Activated CD8-positive, alpha-beta T cell treated with anti-CD3 and anti-CD28 coated beads, Interleukin-2, amount 10 ng/mL, durations not matched to agents 7 days and 5 days (primary cell): Measurements from ENCODE around the gene ASAP3. TPM values are rescaled to one million over a fixed set of nuclear protein-coding genes. Genes with fewer than 3 reads are reported as not detected.

Experiments used
- ATAC-seq: fragments of 150-1000 bp; cut with Tn5 transposase; one replicate; pipeline ENCODE4 v1.10.0; 2021; ENCODE audit warnings: moderate library complexity
- CTCF ChIA-PET: fragments of 350-600 bp; sonication (Branson Sonifier 250); formaldehyde crosslinking; loops from one replicate; lab custom pipeline; 2021; ENCODE audit warnings: antibody characterized with exemption; lab: Charles Lee
- POLR2A ChIA-PET: fragments of 350-600 bp; sonication (Branson Sonifier 250); formaldehyde crosslinking; loops from one replicate; lab custom pipeline; 2021; ENCODE audit warnings: antibody characterized with exemption; lab: Charles Lee
- DNase-seq: peaks from one replicate; pipeline ENCODE4 v3.0.0-alpha.2; 2020
- H3K27ac Mint-ChIP-seq: one replicate; pipeline ENCODE4 v1.8.0; 2021; ENCODE audit warnings: mild to moderate bottlenecking, mixed read lengths
- H3K27me3 Mint-ChIP-seq: one replicate; pipeline ENCODE4 v1.8.0; 2021; ENCODE audit warnings: low read depth, mixed read lengths
- H3K36me3 Mint-ChIP-seq: one replicate; pipeline ENCODE4 v1.8.0; 2021; ENCODE audit warnings: low read depth, mixed read lengths
- H3K4me1 Mint-ChIP-seq: one replicate; pipeline ENCODE4 v1.8.0; 2021; ENCODE audit warnings: low read depth, mixed read lengths
- H3K4me3 Mint-ChIP-seq: one replicate; pipeline ENCODE4 v1.8.0; 2021; ENCODE audit warnings: mild to moderate bottlenecking, mixed read lengths
- H3K9me3 Mint-ChIP-seq: one replicate; pipeline ENCODE4 v1.8.0; 2022; ENCODE audit warnings: mixed read lengths; ENCODE audit not compliant: insufficient read depth
- total RNA-seq, 2 experiments: library from RNA; stranded (reverse); gene quantifications; one replicate each; pipeline ENCODE4 v1.2.3, GENCODE V29; 2021

The ASAP3 gene
- under 1 TPM; 0.24 to 0.83 TPM for total RNA-seq

DNA sequence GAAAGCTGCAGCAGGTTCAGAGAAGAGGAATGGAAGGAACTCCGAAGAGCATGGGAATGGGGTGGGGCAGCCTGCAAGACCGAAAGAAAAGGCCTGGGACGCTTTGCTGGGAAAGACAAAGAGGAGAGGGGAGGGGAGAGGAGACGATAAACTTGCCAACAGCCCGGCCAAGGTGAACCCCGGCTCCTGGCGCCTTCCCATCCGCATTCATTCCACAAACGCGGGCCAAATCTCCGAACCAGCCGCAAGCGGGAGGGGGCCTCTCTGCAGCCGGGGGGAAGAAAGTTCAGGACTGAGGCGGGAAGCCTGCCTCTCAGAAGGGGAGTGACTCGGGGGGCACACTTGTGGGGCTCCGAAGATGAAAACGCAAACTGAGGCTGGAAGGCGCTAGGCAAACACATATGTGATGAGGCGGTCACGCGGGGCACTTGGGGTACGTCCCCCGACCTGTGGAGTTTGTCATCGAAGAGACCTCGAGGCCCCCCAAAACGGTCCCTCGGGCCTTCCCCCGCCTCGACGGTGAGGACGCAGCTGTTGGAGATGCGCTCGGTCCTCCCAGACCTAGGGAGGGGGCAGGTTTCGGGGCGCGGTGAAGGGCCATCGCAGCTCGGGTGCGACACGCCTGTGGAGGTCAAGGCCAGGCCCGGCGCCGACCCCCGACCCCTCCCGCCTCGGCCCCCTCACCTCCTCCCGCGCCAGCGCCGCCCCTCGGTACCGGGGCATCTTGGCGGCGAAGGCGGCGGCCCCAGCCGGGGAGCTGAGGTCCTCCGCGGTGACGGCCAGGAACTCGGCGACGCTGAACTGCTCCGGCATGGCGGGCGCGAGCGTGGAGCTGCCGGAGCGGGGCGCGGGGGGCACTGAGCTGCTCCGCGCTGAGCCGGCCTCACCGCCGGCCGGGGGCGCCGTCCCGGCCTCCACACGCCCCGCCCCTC, at the start of gene ASAP3:
Gene ASAP3 (minus strand): TSS at position 859 of the 932 bp plus-strand sequence. CDS start 46 bp downstream, at position 813.
- H3K27me3 Mint-ChIP-seq = peaks cover 63% of the 10 kb centered on the region
- H3K36me3 Mint-ChIP-seq = peaks cover 3% of the 10 kb centered on the region
- H3K9me3 Mint-ChIP-seq = no peaks in the 10 kb centered on the region
- peak; percentile 70 for ATAC-seq
- DNase-seq = no peak
- peak within 1 kb of the TSS; percentile 79 for H3K27ac Mint-ChIP-seq
- ChIA-PET POLR2A (interaction anchor here (0.6 to 1.7 kb wide), 2 partner anchors 45 to 442 kb away, joined by 3 to 4 read pairs; no protein-coding TSS in a partner anchor), CTCF (interaction anchor here (1.3 to 5.3 kb wide), 4 partner anchors 13 to 154 kb away, joined by 3 to 55 read pairs (median 8); no protein-coding TSS in a partner anchor)
- H3K4me3 Mint-ChIP-seq = peak within 1 kb of the TSS; percentile 79
- H3K4me1 Mint-ChIP-seq = peaks cover 17% of the 10 kb centered on the region

DNA sequence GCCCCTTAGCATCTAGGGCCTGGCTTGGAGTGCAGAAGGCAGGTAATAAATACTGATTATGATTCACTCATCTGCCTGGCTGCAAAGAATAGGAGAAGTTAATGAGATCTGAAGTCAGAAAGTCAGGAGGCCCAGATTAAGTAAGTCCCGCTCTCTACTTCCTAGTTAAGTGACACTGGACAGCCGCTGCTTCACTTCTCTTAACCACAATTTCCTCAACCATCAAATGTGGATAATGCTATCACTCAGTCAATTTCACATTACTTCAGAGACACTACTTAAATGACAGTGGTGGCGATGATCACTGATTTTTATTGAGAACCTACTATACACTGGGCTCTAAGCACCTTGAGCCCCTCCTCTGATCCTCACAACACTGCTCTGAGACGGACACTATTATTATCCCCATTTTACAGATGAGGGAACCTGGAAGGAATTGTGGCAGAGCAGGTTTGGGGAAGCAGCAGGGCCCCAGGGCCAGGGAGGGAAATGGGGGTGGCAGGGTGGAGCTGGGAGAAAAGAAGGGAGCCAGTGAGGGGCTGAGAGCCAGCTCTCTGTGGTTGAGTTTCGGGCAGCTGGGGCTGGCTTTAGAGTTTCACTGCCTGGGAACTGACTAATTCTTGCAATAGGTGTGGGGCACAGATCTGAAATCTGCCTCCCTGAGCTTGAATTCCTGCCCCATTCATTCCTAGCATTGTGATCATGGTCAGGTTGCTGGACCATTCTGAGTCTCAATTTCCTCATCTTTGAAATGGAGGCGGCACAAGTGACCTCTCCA, 49.5 kb upstream of the ASAP3 start:
- H3K27me3 Mint-ChIP-seq = no peaks in the 10 kb centered on the region
- ATAC-seq (no peak), DNase-seq (no peak)
- H3K9me3 Mint-ChIP-seq = no peaks in the 10 kb centered on the region
- H3K27ac Mint-ChIP-seq = peak overlapping the region; percentile 35
- peaks cover 18% of the 10 kb centered on the region for H3K36me3 Mint-ChIP-seq
- H3K4me3 Mint-ChIP-seq = no peak overlapping the region
- H3K4me1 Mint-ChIP-seq = peaks cover 42% of the 10 kb centered on the region
- CTCF ChIA-PET = interaction anchor here (1.0 to 15.4 kb wide), 4 partner anchors 11 to 103 kb away, joined by 3 to 262 read pairs (median 4); no protein-coding TSS in a partner anchor
- POLR2A ChIA-PET = no interaction called here

DNA sequence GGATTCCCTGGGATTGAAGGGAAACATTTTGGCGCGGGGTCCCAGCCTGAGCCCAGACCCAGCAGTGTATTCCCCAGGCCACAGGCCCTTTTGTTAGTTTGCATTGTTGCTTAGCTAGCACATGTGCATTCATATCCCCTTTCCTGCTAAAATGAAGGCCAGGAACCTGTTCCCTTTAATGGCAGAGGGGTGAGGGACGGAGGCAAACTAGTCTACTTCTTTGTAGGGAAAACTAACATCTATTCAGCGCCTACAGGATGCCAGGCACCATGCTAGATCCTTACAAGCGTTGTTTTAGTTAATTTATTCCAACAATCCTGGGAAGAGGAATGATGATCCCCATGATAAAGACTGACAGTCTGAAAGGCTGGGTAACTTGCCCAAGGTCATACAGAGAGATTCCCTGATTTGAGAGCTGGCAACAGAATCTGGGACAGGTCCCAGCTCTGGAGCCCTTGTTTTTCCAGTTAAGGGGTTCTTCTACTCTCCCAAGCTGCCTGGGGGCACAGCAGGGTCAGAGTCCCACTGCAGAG, 47.6 kb upstream of the ASAP3 start:
- H3K4me1 Mint-ChIP-seq = peaks cover 54% of the 10 kb centered on the region

GRCh38 chr1:23530747-23531561, 47.0 kb upstream of the ASAP3 start, which contains the start of gene E2F2:
Gene E2F2 (minus strand): TSS chr1:23531233. CDS start chr1:23530793, 440 bp downstream.
- Mint-ChIP-seq H3K4me3 (peak within 1 kb of the TSS; percentile 96), H3K27me3 (no peaks in the 10 kb centered on the region), H3K27ac (peak within 1 kb of the TSS; percentile 94), H3K36me3 (peaks cover 37% of the 10 kb centered on the region), H3K4me1 (peaks cover 61% of the 10 kb centered on the region), H3K9me3 (no peaks in the 10 kb centered on the region)
- ATAC-seq = peak; percentile 76
- CTCF ChIA-PET = interaction anchor here (0.6 to 15.4 kb wide), 9 partner anchors 7 to 161 kb away, joined by 3 to 262 read pairs (median 9); partner anchors contain the start of genes ID3 and RPL11
- DNase-seq = peak; percentile 90
- POLR2A ChIA-PET = interaction anchor here (0.5 to 2.9 kb wide), 12 partner anchors 9 to 429 kb away, joined by 3 to 10 read pairs (median 4); partner anchors contain the start of genes HNRNPR and PNRC2

More for the DNA sequence above, 47.6 kb upstream of the ASAP3 start:
- ChIA-PET POLR2A (interaction anchor here (0.7 to 2.9 kb wide), 7 partner anchors 11 to 160 kb away, joined by 3 to 10 read pairs (median 6); partner anchors contain the start of gene RPL11), CTCF (interaction anchor here (0.7 to 15.4 kb wide), 11 partner anchors 8 to 187 kb away, joined by 3 to 262 read pairs (median 9); partner anchors contain the start of genes HNRNPR and RPL11)
- Mint-ChIP-seq H3K27me3 (no peaks in the 10 kb centered on the region), H3K9me3 (no peaks in the 10 kb centered on the region), H3K36me3 (peaks cover 33% of the 10 kb centered on the region), H3K4me3 (peak overlapping the region; percentile 96), H3K27ac (peak overlapping the region; percentile 94)
- no peak for ATAC-seq
- no peak for DNase-seq

DNA sequence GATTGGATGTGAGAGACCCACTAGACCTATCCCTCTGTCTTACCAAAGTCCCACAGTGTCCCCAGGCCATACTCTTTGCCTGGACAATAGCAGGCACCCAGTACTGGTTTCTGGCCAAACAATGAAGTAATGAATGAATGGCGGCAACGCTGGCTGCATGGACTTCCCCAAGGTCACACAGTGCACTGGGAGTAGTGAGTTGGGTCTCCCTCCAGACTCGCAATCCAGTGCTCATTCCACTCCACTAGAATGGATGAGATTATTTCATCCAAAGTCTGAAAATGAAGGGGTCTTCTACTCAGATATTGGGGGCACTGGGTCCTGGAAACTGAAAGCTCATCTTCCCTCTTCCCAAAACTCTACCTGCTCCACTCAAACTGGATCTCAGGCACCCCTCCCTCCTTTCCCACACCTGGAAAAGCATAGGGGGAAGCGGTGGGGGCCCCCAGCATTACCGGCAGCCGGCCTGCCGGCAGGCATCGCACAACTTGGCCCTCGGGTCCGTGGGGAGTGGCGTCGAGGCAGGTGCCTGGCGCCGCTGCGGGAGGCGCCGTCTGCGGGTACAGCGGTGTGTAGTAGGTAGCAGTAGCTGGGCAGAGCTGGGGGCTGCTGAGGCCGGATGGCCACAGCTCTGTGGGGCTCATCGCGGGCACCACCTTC, 46.2 kb upstream of the ASAP3 start:
- H3K4me1 Mint-ChIP-seq = peaks cover 68% of the 10 kb centered on the region
- DNase-seq = peak; percentile 53
- ChIA-PET POLR2A (interaction anchor here (0.5 to 2.9 kb wide), 13 partner anchors 9 to 1702 kb away, joined by 3 to 10 read pairs (median 5); partner anchors contain the start of genes HNRNPR, PNRC2 and SYF2), CTCF (interaction anchor here (1.1 to 15.4 kb wide), 6 partner anchors 10 to 108 kb away, joined by 3 to 262 read pairs (median 26); partner anchors contain the start of gene ASAP3)
- peak overlapping the region; percentile 87 for H3K27ac Mint-ChIP-seq
- H3K27me3 Mint-ChIP-seq = no peaks in the 10 kb centered on the region
- H3K9me3 Mint-ChIP-seq = no peaks in the 10 kb centered on the region
- peak overlapping the region; percentile 92 for H3K4me3 Mint-ChIP-seq
- peak; percentile 23 for ATAC-seq
- H3K36me3 Mint-ChIP-seq = peaks cover 44% of the 10 kb centered on the region

GRCh38 chr1:23529146-23530086, 45.4 kb upstream of the ASAP3 start:
- peak overlapping the region; percentile 92 for H3K4me3 Mint-ChIP-seq
- DNase-seq (peak; percentile 37), ATAC-seq (no peak)
- peaks cover 74% of the 10 kb centered on the region for H3K4me1 Mint-ChIP-seq
- H3K27ac Mint-ChIP-seq = peak overlapping the region; percentile 87
- no peaks in the 10 kb centered on the region for H3K9me3 Mint-ChIP-seq
- ChIA-PET POLR2A (interaction anchor here (0.6 to 2.9 kb wide), 14 partner anchors 17 to 1703 kb away, joined by 3 to 10 read pairs (median 5); partner anchors contain the start of genes ASAP3, PNRC2, RPL11 and SYF2), CTCF (interaction anchor here (1.0 to 15.4 kb wide), 15 partner anchors 8 to 242 kb away, joined by 3 to 262 read pairs (median 5); partner anchors contain the start of genes ASAP3 and ID3)
- no peaks in the 10 kb centered on the region for H3K27me3 Mint-ChIP-seq
- H3K36me3 Mint-ChIP-seq = peaks cover 46% of the 10 kb centered on the region

GRCh38 chr1:23528250-23528978, 44.4 kb upstream of the ASAP3 start:
- peak; percentile 67 for ATAC-seq
- peaks cover 77% of the 10 kb centered on the region for H3K4me1 Mint-ChIP-seq
- peak overlapping the region; percentile 92 for H3K4me3 Mint-ChIP-seq
- H3K36me3 Mint-ChIP-seq = peaks cover 55% of the 10 kb centered on the region
- POLR2A ChIA-PET = interaction anchor here (0.6 to 2.6 kb wide), 12 partner anchors 16 to 1903 kb away, joined by 3 to 15 read pairs (median 4); partner anchors contain the start of genes ASAP3, RPL11 and ZNF436
- CTCF ChIA-PET = interaction anchor here (0.6 to 15.4 kb wide), 23 partner anchors 9 to 243 kb away, joined by 3 to 262 read pairs (median 4); partner anchors contain the start of gene ID3
- H3K27ac Mint-ChIP-seq = peak overlapping the region; percentile 87
- no peaks in the 10 kb centered on the region for H3K27me3 Mint-ChIP-seq
- H3K9me3 Mint-ChIP-seq = no peaks in the 10 kb centered on the region
- DNase-seq = peak; percentile 89

DNA sequence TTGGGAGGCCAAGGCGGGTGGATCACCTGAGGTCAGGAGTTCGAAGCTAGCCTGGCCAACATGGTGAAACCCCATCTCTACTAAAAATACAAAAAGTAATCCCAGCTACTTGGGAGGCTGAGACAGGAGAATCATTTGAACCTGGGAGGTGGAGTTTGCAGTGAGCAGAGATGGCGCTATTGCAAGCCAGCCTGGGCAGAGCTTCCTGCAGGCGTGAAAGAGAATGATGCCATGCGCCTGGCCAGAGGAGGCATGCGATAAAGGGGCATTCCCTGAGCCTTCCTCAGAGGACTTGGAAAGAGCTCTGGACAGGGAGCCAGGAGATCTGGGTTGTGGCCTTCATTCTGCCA, 43.9 kb upstream of the ASAP3 start:
- peak overlapping the region; percentile 87 for H3K27ac Mint-ChIP-seq
- no peaks in the 10 kb centered on the region for H3K9me3 Mint-ChIP-seq
- DNase-seq (no peak), ATAC-seq (peak; percentile 4)
- CTCF ChIA-PET = interaction anchor here (0.9 to 15.4 kb wide), 21 partner anchors 8 to 244 kb away, joined by 3 to 262 read pairs (median 4); partner anchors contain the start of gene ID3
- no peaks in the 10 kb centered on the region for H3K27me3 Mint-ChIP-seq
- peaks cover 77% of the 10 kb centered on the region for H3K4me1 Mint-ChIP-seq
- POLR2A ChIA-PET = interaction anchor here (0.6 to 2.6 kb wide), 10 partner anchors 12 to 1904 kb away, joined by 3 to 15 read pairs (median 4); partner anchors contain the start of genes ASAP3 and RPL11
- peaks cover 58% of the 10 kb centered on the region for H3K36me3 Mint-ChIP-seq
- H3K4me3 Mint-ChIP-seq = peak overlapping the region; percentile 92
